ENCODE results near the gene NOL8.

The NOL8 gene

DNA sequence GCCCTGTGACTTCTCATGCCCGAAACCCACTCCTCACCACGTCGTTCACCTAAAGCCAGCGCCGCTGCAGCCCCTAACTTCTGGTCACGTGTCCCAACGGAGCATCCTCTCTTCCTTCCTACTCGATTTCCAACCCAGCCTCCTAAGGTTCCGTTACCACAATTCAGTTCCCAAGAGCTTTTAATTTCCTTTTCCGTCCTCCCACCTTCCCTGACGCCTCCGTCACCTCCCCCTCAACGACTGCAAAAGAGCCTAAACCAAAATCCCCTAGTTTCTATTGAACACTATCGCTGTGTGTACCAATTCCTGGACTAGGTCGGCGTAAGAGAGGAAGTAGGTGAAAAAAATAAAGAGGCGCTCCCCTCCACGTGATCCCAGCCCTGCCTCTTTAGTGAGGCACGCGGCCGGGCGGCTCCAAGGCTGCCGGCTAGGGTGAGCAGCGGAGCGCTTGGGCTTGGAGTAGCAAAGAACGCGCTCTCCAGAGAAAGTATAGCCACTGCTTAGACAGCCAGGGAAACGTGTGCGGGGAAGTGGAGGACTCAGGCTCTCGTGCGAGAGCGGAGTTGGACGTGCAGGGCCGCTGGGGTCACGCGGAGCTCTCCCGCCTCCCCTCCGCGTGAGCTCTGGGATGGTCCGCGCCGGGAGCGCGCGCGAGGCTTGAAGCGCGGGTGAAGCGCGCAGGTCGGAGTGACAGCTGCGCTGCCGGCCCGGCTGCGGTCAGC lies at the start of gene NOL8, which contains the start of gene CENPP:
Gene NOL8, minus strand, starts transcription at position 82 of the 722 bp plus-strand sequence. CDS start 1,189 bp downstream, outside the sequence.
Gene CENPP, plus strand, starts transcription at position 685 of the 722 bp plus-strand sequence.
- DNase-seq = peak; percentile 82

DNA sequence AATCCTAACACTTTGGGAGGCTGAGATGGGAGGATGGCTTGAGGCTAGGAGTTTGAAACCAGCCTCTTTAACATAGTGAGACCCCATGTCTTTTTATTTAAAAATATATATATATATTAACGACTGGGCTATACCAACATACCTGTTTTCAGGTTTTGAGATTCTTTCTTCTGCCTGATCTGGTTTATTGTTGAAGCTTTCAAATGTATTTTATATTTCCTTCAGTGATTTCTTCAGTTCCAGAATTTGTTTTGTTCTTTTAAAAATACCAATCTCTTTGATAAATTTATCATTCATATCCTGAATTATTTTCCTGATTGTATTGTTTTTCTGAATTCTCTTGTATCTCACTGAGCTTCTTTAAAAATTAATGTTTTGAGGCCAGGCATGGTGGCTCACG lies 48.0 kb upstream of the NOL8 start:
- no peak for DNase-seq

DNA sequence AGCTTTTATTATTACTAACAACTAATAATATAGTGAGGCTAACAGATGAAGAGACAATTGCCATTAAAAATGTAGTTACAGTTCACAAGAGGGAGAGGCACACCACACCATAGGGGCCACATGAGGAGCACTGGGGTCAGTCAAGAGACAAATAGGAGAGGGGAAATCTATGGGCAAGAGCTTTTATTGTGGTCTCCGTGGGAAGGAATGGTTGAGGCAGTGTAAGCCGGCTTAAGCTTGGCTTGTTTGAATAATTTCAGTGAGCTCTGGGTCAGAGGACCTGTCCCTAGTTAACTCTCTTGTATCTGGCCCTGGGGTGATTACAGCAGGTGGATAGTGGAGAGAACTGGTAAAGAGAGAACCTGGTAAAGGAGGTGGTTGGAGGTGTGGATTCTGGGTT lies 43.9 kb upstream of the NOL8 start:
- no peak for DNase-seq

DNA sequence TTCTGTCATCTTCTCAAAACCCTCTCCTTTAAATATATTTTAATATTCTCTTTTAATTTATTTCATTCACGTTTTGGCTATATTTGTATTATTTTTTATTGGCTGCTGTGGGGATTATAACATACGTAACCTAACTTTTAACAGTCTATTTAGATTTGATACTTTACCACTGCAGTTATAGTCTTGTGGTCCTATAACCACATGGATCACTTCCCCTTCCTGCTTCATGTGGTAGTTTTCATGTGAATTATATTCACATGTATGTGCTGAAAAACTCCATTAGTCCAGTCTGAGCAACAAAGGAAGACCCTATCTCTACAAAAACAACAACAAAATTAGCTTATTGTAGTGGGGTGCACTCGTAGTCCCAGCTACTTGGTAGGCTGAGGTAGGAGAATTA lies 34.9 kb upstream of the NOL8 start:
- no peak for DNase-seq

GRCh38 chr9:92359394-92359995 lies 34.3 kb upstream of the NOL8 start:
- no peak for DNase-seq

DNA sequence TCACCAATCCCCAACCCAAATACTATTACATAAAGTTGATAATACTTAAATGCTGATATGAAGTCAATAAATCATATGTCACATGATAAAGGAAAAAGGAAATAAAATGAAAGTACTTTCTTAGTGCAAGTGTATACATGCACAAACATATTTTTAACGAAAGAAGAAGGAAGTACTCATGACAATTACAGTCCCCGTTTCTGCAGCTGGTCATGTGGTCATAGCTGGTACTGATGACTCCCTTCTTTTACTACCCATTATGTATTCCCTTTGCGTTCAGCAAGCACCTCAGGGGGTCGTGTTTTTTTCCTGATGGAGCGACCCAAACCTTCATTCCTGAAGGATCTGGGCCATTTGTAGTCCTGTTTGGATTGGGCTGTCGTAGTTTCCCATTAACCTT lies 27.9 kb upstream of the NOL8 start:
- no peak for DNase-seq

DNA sequence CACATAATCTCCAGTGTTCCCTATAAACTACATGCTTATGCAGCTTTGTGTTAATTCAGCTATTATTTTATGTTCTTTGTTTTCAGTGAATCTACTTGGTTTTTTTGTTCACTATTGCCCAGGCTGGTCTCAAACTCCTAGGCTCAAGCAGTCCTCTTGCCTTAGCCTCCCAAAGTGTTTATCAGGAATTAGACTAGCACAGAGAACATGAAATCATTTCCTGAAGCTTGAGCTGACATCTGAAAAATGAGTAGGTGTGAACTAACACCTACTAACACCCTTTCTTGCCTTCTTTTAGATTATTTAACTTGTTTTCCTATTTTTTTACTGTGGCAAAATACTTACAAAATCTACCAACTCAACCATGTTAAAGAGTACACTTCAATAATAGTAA lies 25.6 kb upstream of the NOL8 start:
- DNase-seq = no peak

- DNase-seq = no peak
Measured at GRCh38 chr9:92349771-92350739, 24.9 kb upstream of the NOL8 start.

DNA sequence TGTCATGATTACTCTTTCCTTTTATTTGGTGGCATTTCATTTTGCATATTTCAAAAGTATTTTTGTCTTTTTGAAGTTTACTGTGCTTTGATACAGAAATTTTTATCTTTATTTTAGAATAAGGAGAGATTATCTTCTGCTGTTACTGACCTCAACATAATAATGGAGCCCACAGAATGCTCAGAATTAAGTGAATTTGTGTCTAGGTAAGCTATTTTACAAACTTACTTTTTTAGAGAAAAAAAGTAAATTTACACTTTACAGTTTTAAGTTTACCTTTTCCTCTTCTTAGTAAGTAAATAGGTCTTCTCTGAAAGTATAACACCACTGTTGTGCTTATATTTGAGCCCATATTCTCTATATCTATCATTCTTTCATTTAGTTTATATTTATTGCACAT lies 20.4 kb upstream of the NOL8 start:
- DNase-seq = no peak

GRCh38 chr9:92342825-92343488 lies 17.8 kb upstream of the NOL8 start:
- no peak for DNase-seq

- no peak for DNase-seq
Measured at GRCh38 chr9:92341578-92341977, 16.4 kb upstream of the NOL8 start.

DNA sequence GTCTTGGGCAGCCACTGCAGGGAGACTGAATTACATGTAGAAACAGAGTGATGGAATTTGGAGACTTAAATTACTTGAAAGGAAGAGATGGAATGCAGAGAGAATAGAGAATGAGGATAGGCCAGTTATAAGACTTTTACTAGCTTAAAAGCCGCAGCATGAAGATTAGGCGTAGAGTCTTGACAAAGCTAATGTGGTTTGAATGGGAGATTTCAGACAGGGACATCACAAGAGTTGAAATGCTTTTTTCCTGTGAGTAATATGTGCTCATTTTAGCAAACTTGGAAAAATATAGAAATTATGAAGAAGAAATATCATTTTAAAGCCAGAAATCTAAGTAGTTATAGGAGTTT lies 8.1 kb upstream of the NOL8 start:
- no peak for DNase-seq

DNA sequence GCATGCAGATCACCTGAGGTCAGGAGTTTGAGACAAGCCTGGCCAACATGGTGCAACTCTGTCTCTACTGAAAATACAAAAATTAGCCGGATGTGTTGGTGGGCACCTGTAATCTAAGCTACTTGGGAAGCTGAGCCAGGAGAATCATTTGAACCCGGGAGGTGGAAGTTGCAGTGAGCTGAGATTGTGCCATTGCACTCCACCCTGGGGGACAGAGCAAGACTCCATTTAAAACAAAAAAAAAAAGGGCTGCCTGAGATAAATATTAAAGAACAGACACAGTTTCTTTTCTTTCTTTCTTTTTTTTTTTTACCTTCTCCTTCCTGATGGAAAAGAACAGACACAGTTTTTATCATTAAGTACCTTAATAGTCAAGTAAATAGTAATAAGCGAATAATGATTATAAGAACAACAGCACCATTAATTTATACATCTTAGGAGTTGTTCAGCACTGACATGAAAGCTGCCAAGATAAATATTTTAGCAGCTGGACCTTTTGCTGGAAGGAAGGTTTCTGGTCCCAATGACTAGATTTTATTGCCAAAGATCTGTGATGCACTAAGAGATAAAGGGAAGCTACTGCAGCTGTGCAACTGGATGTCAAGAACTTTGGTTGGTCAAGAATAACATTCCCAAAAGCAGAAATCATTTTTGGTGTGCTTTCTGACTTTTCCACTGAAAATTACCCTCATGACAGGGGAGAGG lies 7.6 kb upstream of the NOL8 start:
- DNase-seq = no peak

- no peak for DNase-seq
Measured at GRCh38 chr9:92328225-92328624, 3.1 kb upstream of the NOL8 start.

GRCh38 chr9:92327283-92327850 lies 2.2 kb upstream of the NOL8 start:
- no peak for DNase-seq

- no peak for DNase-seq
Measured at GRCh38 chr9:92325991-92326500, 896 bp upstream of the NOL8 start.

- DNase-seq = no peak
Measured at GRCh38 chr9:92324889-92325268, 271 bp downstream of the NOL8 start.

DNA sequence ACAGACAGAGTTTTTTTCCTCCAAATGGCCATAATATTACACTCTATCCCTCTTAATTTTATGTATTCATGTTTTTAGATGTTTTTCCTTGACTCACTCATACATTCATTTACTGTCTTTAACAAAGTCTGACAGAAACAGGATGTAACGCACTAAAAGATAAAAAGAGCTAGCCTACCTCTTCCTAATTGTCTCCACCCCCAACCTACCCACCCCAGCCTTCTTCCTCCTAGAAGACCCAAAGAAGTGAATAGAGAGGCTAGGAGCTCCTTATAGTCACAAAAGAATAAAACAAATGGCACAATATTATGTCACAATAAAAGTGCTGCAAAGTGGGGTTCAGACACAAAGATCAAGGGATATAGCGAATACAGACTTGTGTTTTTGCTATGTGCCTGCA lies 719 bp downstream of the NOL8 start:
- DNase-seq = no peak

GRCh38 chr9:92315456-92315855 lies 9.7 kb downstream of the NOL8 start:
- DNase-seq = no peak

DNA sequence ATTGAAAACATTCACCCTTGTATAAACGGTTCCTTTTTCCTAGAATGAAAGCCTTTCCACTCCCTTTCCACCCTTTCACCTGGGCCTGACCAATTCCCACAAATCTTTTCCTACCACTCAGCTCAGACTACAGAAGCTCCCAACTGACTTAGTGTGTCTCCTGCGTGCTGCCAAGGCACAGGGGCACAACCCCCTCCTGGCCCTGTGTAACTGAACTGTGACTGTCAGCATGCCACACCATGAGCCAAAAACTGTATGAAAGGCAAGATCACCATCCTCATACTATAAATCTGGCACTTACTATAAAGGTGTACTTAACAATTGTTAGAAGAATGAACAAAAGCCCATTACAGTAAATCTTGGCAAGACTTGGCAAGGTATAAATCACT lies 11.5 kb downstream of the NOL8 start:
- no peak for DNase-seq

DNA sequence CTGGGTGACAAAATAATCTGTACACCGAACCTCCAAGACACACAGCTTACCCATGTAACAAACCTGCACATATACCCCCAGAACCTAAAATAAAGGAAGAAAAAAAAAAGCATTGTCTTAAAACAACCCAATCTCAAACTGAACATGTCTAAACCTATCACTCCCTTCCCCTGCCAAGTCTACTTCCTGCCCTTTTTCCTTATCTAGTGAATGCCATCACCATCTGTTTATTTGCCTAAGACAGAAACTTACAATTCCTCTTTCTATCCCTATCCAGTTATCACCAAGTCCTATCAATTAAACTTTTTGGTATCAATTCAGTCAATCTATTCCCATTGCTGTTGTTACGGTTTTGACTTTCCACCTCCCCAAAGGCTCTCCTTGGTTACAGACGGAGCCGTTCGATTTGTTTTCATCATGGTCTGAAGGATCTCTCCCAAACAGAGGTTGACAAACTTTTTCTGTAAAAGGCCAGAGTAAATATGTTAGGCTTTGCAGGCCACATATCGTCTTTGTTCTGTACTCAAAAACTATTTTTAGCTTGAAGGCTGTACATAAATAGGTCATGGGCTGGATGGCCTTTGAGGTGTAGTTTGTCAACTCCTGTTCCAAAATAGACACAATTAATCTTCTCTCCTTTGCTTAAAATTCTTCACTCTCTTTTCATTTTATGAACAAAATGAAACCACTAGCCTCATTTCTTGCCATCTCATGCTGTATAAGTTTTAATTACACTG lies 12.1 kb downstream of the NOL8 start:
- peak; percentile 13 for DNase-seq

Data from GDM1 (cell line).